Effector memory CD8-positive, alpha-beta T cell (primary cell): ENCODE results near the gene PTDSS2.
"Not testable (repeated sequence)": the region's sequence is repeated elsewhere in the genome, so short reads cannot be mapped to it uniquely, and the experiment has no call there.

Source experiments
- ATAC-seq: fragments of 150-1000 bp; cut with Tn5 transposase; replicated peaks from 2 replicates; pipeline ENCODE4 v1.10.0; 2021; ENCODE audit warnings: mild to moderate bottlenecking, moderate library complexity
- DNase-seq, 3 experiments: peaks; one replicate each; pipeline ENCODE4 v3.0.0; 2021
- H3K27ac Mint-ChIP-seq, 2 donors: one replicate each; pipeline ENCODE4 v1.8.0; 2022; ENCODE audit warnings: mild to moderate bottlenecking in 2 of 2, mixed read lengths in 2 of 2, moderate library complexity in 2 of 2
- H3K27me3 Mint-ChIP-seq, 2 donors: one replicate each; pipeline ENCODE4 v1.8.0; 2022; ENCODE audit warnings: mixed read lengths in 2 of 2
- H3K36me3 Mint-ChIP-seq: one replicate; pipeline ENCODE4 v1.8.0; 2022; ENCODE audit warnings: mild to moderate bottlenecking, moderate library complexity, mixed read lengths; ENCODE audit not compliant: insufficient read depth
- H3K4me1 Mint-ChIP-seq, 2 donors: one replicate each; pipeline ENCODE4 v1.8.0; 2022; ENCODE audit warnings: low read depth in 2 of 2, mixed read lengths in 2 of 2
- H3K4me3 Mint-ChIP-seq, 2 donors: one replicate each; pipeline ENCODE4 v1.8.0; 2022; ENCODE audit warnings: mild to moderate bottlenecking in 2 of 2, mixed read lengths in 2 of 2, moderate library complexity in 2 of 2
- H3K9me3 Mint-ChIP-seq, 2 donors: one replicate each; pipeline ENCODE4 v1.8.0; 2022; ENCODE audit warnings: mixed read lengths in 2 of 2

The PTDSS2 gene

GRCh38 chr11:469026-469683 lies 19.1 kb downstream of the PTDSS2 start:
- H3K27me3 Mint-ChIP-seq, H3K27ac Mint-ChIP-seq, DNase-seq, H3K36me3 Mint-ChIP-seq, H3K9me3 Mint-ChIP-seq, H3K4me3 Mint-ChIP-seq, ATAC-seq, H3K4me1 Mint-ChIP-seq: not testable (repeated sequence)

- H3K36me3 Mint-ChIP-seq, result no peaks in the 10 kb centered on the region
- DNase-seq, result no peak
- ATAC-seq, result no peak
- H3K4me1 Mint-ChIP-seq, result peaks cover 0 to 2% of the 10 kb centered on the region in 2 donors
- H3K9me3 Mint-ChIP-seq, result no peaks in the 10 kb centered on the region
- no peaks in the 10 kb centered on the region for H3K27me3 Mint-ChIP-seq
- H3K4me3 Mint-ChIP-seq, result no peak overlapping the region
- no peak overlapping the region for H3K27ac Mint-ChIP-seq
Measured at GRCh38 chr11:469684-470560, 19.8 kb downstream of the PTDSS2 start.

GRCh38 chr11:471468-472145 lies 21.5 kb downstream of the PTDSS2 start:
- no peaks in the 10 kb centered on the region for H3K36me3 Mint-ChIP-seq
- peaks cover 0 to 2% of the 10 kb centered on the region in 2 donors for H3K4me1 Mint-ChIP-seq
- DNase-seq, result no peak
- no peak overlapping the region for H3K4me3 Mint-ChIP-seq
- no peak for ATAC-seq
- no peaks in the 10 kb centered on the region for H3K9me3 Mint-ChIP-seq
- no peaks in the 10 kb centered on the region for H3K27me3 Mint-ChIP-seq
- H3K27ac Mint-ChIP-seq, result no peak overlapping the region

- H3K27ac Mint-ChIP-seq, result no peak overlapping the region
Measured at GRCh38 chr11:472272-472671, 22.2 kb downstream of the PTDSS2 start.

GRCh38 chr11:472816-473215 lies 22.7 kb downstream of the PTDSS2 start:
- Mint-ChIP-seq H3K4me1 (peaks cover 0 to 2% of the 10 kb centered on the region in 2 donors), H3K36me3 (no peaks in the 10 kb centered on the region), H3K27ac (no peak overlapping the region), H3K9me3 (no peaks in the 10 kb centered on the region), H3K4me3 (no peak overlapping the region), H3K27me3 (no peaks in the 10 kb centered on the region)
- DNase-seq, result no peak
- ATAC-seq, result no peak

More at GRCh38 chr11:472272-472671, 22.2 kb downstream of the PTDSS2 start:
- ATAC-seq (no peak), DNase-seq (no peak)
- Mint-ChIP-seq H3K9me3 (no peaks in the 10 kb centered on the region), H3K27me3 (no peaks in the 10 kb centered on the region), H3K4me3 (no peak overlapping the region), H3K4me1 (peaks cover 0 to 2% of the 10 kb centered on the region in 2 donors), H3K36me3 (no peaks in the 10 kb centered on the region)

GRCh38 chr11:473415-473814 lies 23.3 kb downstream of the PTDSS2 start:
- H3K4me3 Mint-ChIP-seq, result no peak overlapping the region
- H3K27ac Mint-ChIP-seq, result no peak overlapping the region
- no peaks in the 10 kb centered on the region for H3K36me3 Mint-ChIP-seq
- no peaks in the 10 kb centered on the region for H3K9me3 Mint-ChIP-seq
- ATAC-seq (no peak), DNase-seq (no peak)
- H3K27me3 Mint-ChIP-seq, result no peaks in the 10 kb centered on the region
- no peaks in the 10 kb centered on the region for H3K4me1 Mint-ChIP-seq

- Mint-ChIP-seq H3K27ac (no peak overlapping the region), H3K36me3 (no peaks in the 10 kb centered on the region), H3K9me3 (no peaks in the 10 kb centered on the region), H3K4me1 (no peaks in the 10 kb centered on the region), H3K27me3 (no peaks in the 10 kb centered on the region), H3K4me3 (no peak overlapping the region)
- ATAC-seq, result no peak
- no peak for DNase-seq
Measured at GRCh38 chr11:473962-474785, 24.1 kb downstream of the PTDSS2 start.

GRCh38 chr11:474914-475506 lies 24.9 kb downstream of the PTDSS2 start:
- Mint-ChIP-seq H3K4me3 (no peak overlapping the region), H3K4me1 (no peaks in the 10 kb centered on the region), H3K27ac (no peak overlapping the region), H3K36me3 (no peaks in the 10 kb centered on the region), H3K9me3 (no peaks in the 10 kb centered on the region), H3K27me3 (no peaks in the 10 kb centered on the region)
- ATAC-seq (no peak), DNase-seq (no peak)

GRCh38 chr11:475941-476340 lies 25.9 kb downstream of the PTDSS2 start:
- H3K4me3 Mint-ChIP-seq, result no peak overlapping the region
- H3K36me3 Mint-ChIP-seq, result no peaks in the 10 kb centered on the region
- H3K9me3 Mint-ChIP-seq, result no peaks in the 10 kb centered on the region
- no peaks in the 10 kb centered on the region for H3K27me3 Mint-ChIP-seq
- no peaks in the 10 kb centered on the region for H3K4me1 Mint-ChIP-seq
- no peak overlapping the region for H3K27ac Mint-ChIP-seq
- ATAC-seq (no peak), DNase-seq (no peak)

- ATAC-seq (no peak), DNase-seq (no peak)
- Mint-ChIP-seq H3K9me3 (no peaks in the 10 kb centered on the region), H3K27ac (no peak overlapping the region), H3K4me1 (no peaks in the 10 kb centered on the region), H3K36me3 (no peaks in the 10 kb centered on the region), H3K4me3 (no peak overlapping the region), H3K27me3 (no peaks in the 10 kb centered on the region)
Measured at GRCh38 chr11:476416-476815, 26.3 kb downstream of the PTDSS2 start.

GRCh38 chr11:477052-477715 lies 27.1 kb downstream of the PTDSS2 start:
- no peak overlapping the region for H3K27ac Mint-ChIP-seq
- no peaks in the 10 kb centered on the region for H3K36me3 Mint-ChIP-seq
- no peak overlapping the region for H3K4me3 Mint-ChIP-seq
- ATAC-seq (no peak), DNase-seq (no peak)
- H3K27me3 Mint-ChIP-seq, result no peaks in the 10 kb centered on the region
- no peaks in the 10 kb centered on the region for H3K4me1 Mint-ChIP-seq
- no peaks in the 10 kb centered on the region for H3K9me3 Mint-ChIP-seq

- no peak overlapping the region for H3K27ac Mint-ChIP-seq
- H3K9me3 Mint-ChIP-seq, result no peaks in the 10 kb centered on the region
- H3K4me3 Mint-ChIP-seq, result no peak overlapping the region
- H3K4me1 Mint-ChIP-seq, result no peaks in the 10 kb centered on the region
- no peak for DNase-seq
- no peaks in the 10 kb centered on the region for H3K36me3 Mint-ChIP-seq
- H3K27me3 Mint-ChIP-seq, result no peaks in the 10 kb centered on the region
- no peak for ATAC-seq
Measured at GRCh38 chr11:479311-479710, 29.2 kb downstream of the PTDSS2 start.
